Trophoblast cell (in vitro differentiated cells and primary cell): Measurements from ENCODE around the gene FAM81B. TPM values are rescaled to one million over a fixed set of nuclear protein-coding genes. Genes with fewer than 3 reads are reported as not detected.
"Not testable (repeated sequence)": the region's sequence is repeated elsewhere in the genome, so short reads cannot be mapped to it uniquely, and the experiment has no call there.

ENCODE experiments used
- DNase-seq, 2 donors: peaks; one replicate each; pipeline ENCODE4 v3.0.0-alpha.2; 2016
- H2AFZ ChIP-seq: 2 replicates; pipeline ENCODE4 v1.6.1; 2013; ENCODE audit warnings: low read length, moderate library complexity, mild to moderate bottlenecking; ENCODE audit not compliant: insufficient read depth, poor library complexity
- H2AK5ac ChIP-seq: 2 replicates; pipeline ENCODE4 v1.6.1; 2013; ENCODE audit warnings: mild to moderate bottlenecking, low read length
- H2BK120ac ChIP-seq: 2 replicates; pipeline ENCODE4 v1.6.1; 2013; ENCODE audit warnings: low read length, mild to moderate bottlenecking, moderate library complexity; ENCODE audit not compliant: insufficient read depth, poor library complexity
- H2BK12ac ChIP-seq: 2 replicates; pipeline ENCODE4 v1.6.1; 2013; ENCODE audit warnings: mild to moderate bottlenecking, low read length, moderate library complexity
- H2BK5ac ChIP-seq: 2 replicates; pipeline ENCODE4 v1.6.1; 2013; ENCODE audit warnings: low read length, low read depth, moderate library complexity, mild to moderate bottlenecking; ENCODE audit not compliant: poor library complexity
- H3K14ac ChIP-seq: 2 replicates; pipeline ENCODE4 v1.6.1; 2013; ENCODE audit warnings: mild to moderate bottlenecking, low read length
- H3K18ac ChIP-seq: 2 replicates; pipeline ENCODE4 v1.6.1; 2013; ENCODE audit warnings: mild to moderate bottlenecking, low read length
- H3K23ac ChIP-seq: 2 replicates; pipeline ENCODE4 v1.6.1; 2013; ENCODE audit warnings: low read length
- H3K27ac ChIP-seq: 2 replicates; pipeline ENCODE4 v1.5.1; 2013; ENCODE audit warnings: low read depth, mild to moderate bottlenecking, inconsistent platforms, low read length, moderate library complexity
- H3K27me3 ChIP-seq: 2 replicates; pipeline ENCODE4 v1.6.1; 2013; ENCODE audit warnings: inconsistent platforms, mild to moderate bottlenecking, low read length, moderate library complexity; ENCODE audit not compliant: insufficient read depth
- H3K36me3 ChIP-seq, 2 experiments: 1 replicate in 1 of 2; 2 replicates in 1 of 2; pipeline ENCODE4 v1.6.1; 2013; ENCODE audit warnings: low read length in 2 of 2, mild to moderate bottlenecking in 2 of 2, moderate library complexity in 1 of 2; ENCODE audit not compliant: insufficient read depth in 2 of 2, control insufficient read depth in 1 of 2
- H3K4ac ChIP-seq: 2 replicates; pipeline ENCODE4 v1.6.1; 2013; ENCODE audit warnings: low read depth, mild to moderate bottlenecking, low read length, moderate library complexity
- H3K4me1 ChIP-seq, 2 experiments: 1 replicate in 1 of 2; 2 replicates in 1 of 2; pipeline ENCODE4 v1.6.1; 2013; ENCODE audit warnings: low read length in 2 of 2, mild to moderate bottlenecking in 2 of 2, moderate library complexity in 1 of 2; ENCODE audit not compliant: insufficient read depth in 2 of 2, control insufficient read depth in 1 of 2
- H3K4me2 ChIP-seq: 2 replicates; pipeline ENCODE4 v1.6.1; 2013; ENCODE audit warnings: inconsistent platforms, mild to moderate bottlenecking, low read length, moderate library complexity
- H3K4me3 ChIP-seq: 2 replicates; pipeline ENCODE4 v1.5.1; 2013; ENCODE audit warnings: mild to moderate bottlenecking, low read depth, low read length, inconsistent platforms
- H3K79me1 ChIP-seq: one replicate; pipeline ENCODE4 v1.6.1; 2013; ENCODE audit warnings: low read length
- H3K79me2 ChIP-seq: 2 replicates; pipeline ENCODE4 v1.6.1; 2013; ENCODE audit warnings: low read length, mild to moderate bottlenecking; ENCODE audit not compliant: control insufficient read depth, insufficient read depth, poor library complexity
- H3K9ac ChIP-seq: 2 replicates; pipeline ENCODE4 v1.6.1; 2013; ENCODE audit warnings: mild to moderate bottlenecking, low read length
- H3K9me3 ChIP-seq: 2 replicates; pipeline ENCODE4 v1.6.1; 2013; ENCODE audit warnings: low read depth, mild to moderate bottlenecking, control low read depth, inconsistent platforms, low read length; ENCODE audit not compliant: insufficient read depth
- H4K12ac ChIP-seq: 2 replicates; pipeline ENCODE4 v1.6.1; 2013; ENCODE audit warnings: low read depth, mild to moderate bottlenecking, low read length, moderate library complexity
- H4K8ac ChIP-seq: 2 replicates; pipeline ENCODE4 v1.6.1; 2013; ENCODE audit warnings: low read depth, mild to moderate bottlenecking, low read length, moderate library complexity
- H4K91ac ChIP-seq: one replicate; pipeline ENCODE4 v1.6.1; 2013; ENCODE audit warnings: low read depth, mild to moderate bottlenecking, low read length, moderate library complexity
- WGBS: extraction: QIAGEN DNeasy Blood & Tissue Kit; methylation state at CpG from one replicate; pipeline ENCODE4 v1.1.7; 2013; ENCODE audit warnings: missing lambda C conversion rate; ENCODE audit not compliant: insufficient read length, insufficient coverage; ENCODE audit errors: extremely low coverage; 5-methylcytosine and 5-hydroxymethylcytosine counted together
- polyA plus RNA-seq: library from polyadenylated mRNA; stranded (reverse); fragments of 200-250 nt; gene quantifications from 2 replicates; pipeline ENCODE4 v1.2.3, GENCODE V29; 2013

FAM81B gene
- 0.12 and 0.17 TPM in 2 replicates for polyA plus RNA-seq

GRCh38 chr5:95390812-95391492, at the start of gene FAM81B:
FAM81B (plus strand) TSS chr5:95391366; CDS start chr5:95391390, 24 bp downstream.
- H3K4ac ChIP-seq: no peak within 1 kb of the TSS
- H3K4me3 ChIP-seq: no peak within 1 kb of the TSS
- no peaks in the 10 kb centered on the region for H3K4me1 ChIP-seq
- no peak within 1 kb of the TSS for H3K27ac ChIP-seq
- H4K12ac ChIP-seq: no peak within 1 kb of the TSS
- H2BK5ac ChIP-seq: no peak within 1 kb of the TSS
- H2BK12ac ChIP-seq: no peak within 1 kb of the TSS
- H3K27me3 ChIP-seq: no peaks in the 10 kb centered on the region
- H3K9ac ChIP-seq: no peak within 1 kb of the TSS
- H3K14ac ChIP-seq: no peak within 1 kb of the TSS
- no peaks in the 10 kb centered on the region for H3K36me3 ChIP-seq
- no CpG with 5 or more reads among the region's 2 CpGs for WGBS
- H3K79me1 ChIP-seq: no peaks in the 10 kb centered on the region
- peak; percentile 22 to 58 for DNase-seq
- no peak within 1 kb of the TSS for H4K8ac ChIP-seq
- no peak within 1 kb of the TSS for H2BK120ac ChIP-seq
- H4K91ac ChIP-seq: no peak within 1 kb of the TSS
- H2AFZ ChIP-seq: no peak within 1 kb of the TSS
- no peaks in the 10 kb centered on the region for H3K79me2 ChIP-seq
- no peak within 1 kb of the TSS for H2AK5ac ChIP-seq
- no peak within 1 kb of the TSS for H3K18ac ChIP-seq
- H3K23ac ChIP-seq: no peak within 1 kb of the TSS
- no peaks in the 10 kb centered on the region for H3K9me3 ChIP-seq
- no peak within 1 kb of the TSS for H3K4me2 ChIP-seq

GRCh38 chr5:95341444-95341843, 49.7 kb upstream of the FAM81B start:
- H3K79me1 ChIP-seq, H3K4me2 ChIP-seq, H3K23ac ChIP-seq, H3K14ac ChIP-seq, H3K4ac ChIP-seq, H2BK120ac ChIP-seq, H2AK5ac ChIP-seq, H3K4me1 ChIP-seq, H2BK5ac ChIP-seq, H4K12ac ChIP-seq, H3K4me3 ChIP-seq, H4K91ac ChIP-seq, H3K18ac ChIP-seq, H3K27ac ChIP-seq, H3K79me2 ChIP-seq, DNase-seq, H4K8ac ChIP-seq, H3K27me3 ChIP-seq, H3K9me3 ChIP-seq, H2BK12ac ChIP-seq, H3K9ac ChIP-seq, H3K36me3 ChIP-seq, H2AFZ ChIP-seq: not testable (repeated sequence)
- WGBS: no CpG with 5 or more reads among the region's 2 CpGs

GRCh38 chr5:95347506-95348120, 43.6 kb upstream of the FAM81B start:
- H3K4me2 ChIP-seq: no peak overlapping the region
- H3K23ac ChIP-seq: no peak overlapping the region
- peaks cover 6% of the 10 kb centered on the region for H3K9me3 ChIP-seq
- no peak overlapping the region for H3K18ac ChIP-seq
- no peak overlapping the region for H2BK120ac ChIP-seq
- H3K4ac ChIP-seq: no peak overlapping the region
- H4K8ac ChIP-seq: no peak overlapping the region
- H3K27ac ChIP-seq: no peak overlapping the region
- DNase-seq: no peak
- H2BK12ac ChIP-seq: no peak overlapping the region
- no peaks in the 10 kb centered on the region for H3K27me3 ChIP-seq
- H3K79me2 ChIP-seq: no peaks in the 10 kb centered on the region
- no peaks in the 10 kb centered on the region for H3K36me3 ChIP-seq
- no peak overlapping the region for H4K12ac ChIP-seq
- H3K4me3 ChIP-seq: no peak overlapping the region
- no peak overlapping the region for H2BK5ac ChIP-seq
- H4K91ac ChIP-seq: no peak overlapping the region
- no peak overlapping the region for H3K14ac ChIP-seq
- no peak overlapping the region for H3K9ac ChIP-seq
- no peak overlapping the region for H2AK5ac ChIP-seq
- H3K79me1 ChIP-seq: no peaks in the 10 kb centered on the region
- no peaks in the 10 kb centered on the region for H3K4me1 ChIP-seq
- WGBS: no CpG with 5 or more reads among the region's 4 CpGs
- no peak overlapping the region for H2AFZ ChIP-seq

GRCh38 chr5:95350631-95351030, 40.5 kb upstream of the FAM81B start:
- no peak overlapping the region for H3K4me2 ChIP-seq
- no peak overlapping the region for H3K4me3 ChIP-seq
- no peak overlapping the region for H4K91ac ChIP-seq
- H3K4ac ChIP-seq: no peak overlapping the region
- no peak overlapping the region for H2AK5ac ChIP-seq
- H3K23ac ChIP-seq: peak overlapping the region; percentile 78
- no peaks in the 10 kb centered on the region for H3K36me3 ChIP-seq
- DNase-seq: no peak
- no peak overlapping the region for H2BK5ac ChIP-seq
- no peaks in the 10 kb centered on the region for H3K79me1 ChIP-seq
- H3K4me1 ChIP-seq: peaks cover 2 to 3% of the 10 kb centered on the region in 2 experiments
- H3K14ac ChIP-seq: no peak overlapping the region
- no CpG with 5 or more reads among the region's 1 CpG for WGBS
- H3K9me3 ChIP-seq: peaks cover 6% of the 10 kb centered on the region
- H4K12ac ChIP-seq: no peak overlapping the region
- no peak overlapping the region for H3K27ac ChIP-seq
- H3K9ac ChIP-seq: no peak overlapping the region
- H3K27me3 ChIP-seq: no peaks in the 10 kb centered on the region
- no peak overlapping the region for H2BK120ac ChIP-seq
- no peak overlapping the region for H2AFZ ChIP-seq
- no peaks in the 10 kb centered on the region for H3K79me2 ChIP-seq
- no peak overlapping the region for H3K18ac ChIP-seq
- no peak overlapping the region for H2BK12ac ChIP-seq
- H4K8ac ChIP-seq: no peak overlapping the region
